ENCODE data around the gene CDH13.

CDH13 gene

GRCh38 chr16:83348991-83349390 is 722.2 kb downstream of the CDH13 start:
- no peak overlapping the region for H3K4me3 ChIP-seq (ENCODE audit: low read length)
- H3K4me1 ChIP-seq (ENCODE audit: control insufficient read depth, insufficient read depth, low read length): no peaks in the 10 kb centered on the region

GRCh38 chr16:83350481-83350880 is 723.7 kb downstream of the CDH13 start:
- no peak overlapping the region for H3K4me3 ChIP-seq (ENCODE audit: low read length)
- H3K9ac ChIP-seq (ENCODE audit: low read length): no peak overlapping the region
- no peaks in the 10 kb centered on the region for H3K4me1 ChIP-seq (ENCODE audit: control insufficient read depth, insufficient read depth, low read length)
- no peaks in the 10 kb centered on the region for H3K27me3 ChIP-seq (replicated peaks; ENCODE audit: control insufficient read depth, insufficient read depth, low read length)
- H3K9me3 ChIP-seq (ENCODE audit: control insufficient read depth, low read length): no peaks in the 10 kb centered on the region
- no peak for DNase-seq (ENCODE audit: low read depth)
- no peaks in the 10 kb centered on the region for H3K36me3 ChIP-seq (ENCODE audit: control insufficient read depth, insufficient read depth, low read length, severe bottlenecking)

More at GRCh38 chr16:83348991-83349390, 722.2 kb downstream of the CDH13 start:
- Histone ChIP-seq H3K36me3 (ENCODE audit: control insufficient read depth, insufficient read depth, low read length, severe bottlenecking) (no peaks in the 10 kb centered on the region), H3K9me3 (ENCODE audit: control insufficient read depth, low read length) (no peaks in the 10 kb centered on the region), H3K9ac (ENCODE audit: low read length) (no peak overlapping the region), H3K27me3 (replicated peaks; ENCODE audit: control insufficient read depth, insufficient read depth, low read length) (no peaks in the 10 kb centered on the region)
- no peak for DNase-seq (ENCODE audit: low read depth)

GRCh38 chr16:83351846-83352245 is 725.1 kb downstream of the CDH13 start:
- no peaks in the 10 kb centered on the region for H3K9me3 ChIP-seq (ENCODE audit: control insufficient read depth, low read length)
- no peaks in the 10 kb centered on the region for H3K36me3 ChIP-seq (ENCODE audit: control insufficient read depth, insufficient read depth, low read length, severe bottlenecking)
- no peak overlapping the region for H3K9ac ChIP-seq (ENCODE audit: low read length)
- no peak overlapping the region for H3K4me3 ChIP-seq (ENCODE audit: low read length)
- no peak for DNase-seq (ENCODE audit: low read depth)
- no peaks in the 10 kb centered on the region for H3K27me3 ChIP-seq (replicated peaks; ENCODE audit: control insufficient read depth, insufficient read depth, low read length)
- no peaks in the 10 kb centered on the region for H3K4me1 ChIP-seq (ENCODE audit: control insufficient read depth, insufficient read depth, low read length)

DNA sequence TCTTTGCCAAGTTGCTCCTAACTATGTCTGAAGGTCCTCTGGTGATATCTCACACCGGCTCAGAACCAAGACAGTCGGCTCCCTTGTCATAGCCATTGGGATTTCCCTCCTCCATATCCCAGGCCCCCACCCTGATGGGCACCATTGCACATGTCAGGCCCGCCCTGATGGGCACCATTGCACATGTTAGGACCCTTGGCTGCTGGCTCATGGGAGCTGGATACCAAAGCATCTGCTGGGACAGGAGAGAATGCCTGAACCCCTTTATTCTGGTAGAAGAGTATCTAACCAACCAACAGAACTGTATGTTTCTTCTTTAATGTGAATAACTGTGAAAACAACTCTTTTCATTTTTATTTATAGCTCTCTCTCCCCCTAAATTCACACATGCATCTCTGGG is 726.5 kb downstream of the CDH13 start:
- no peak for DNase-seq (ENCODE audit: low read depth)
- Histone ChIP-seq H3K9me3 (ENCODE audit: control insufficient read depth, low read length) (no peaks in the 10 kb centered on the region), H3K4me3 (ENCODE audit: low read length) (no peak overlapping the region), H3K27me3 (replicated peaks; ENCODE audit: control insufficient read depth, insufficient read depth, low read length) (no peaks in the 10 kb centered on the region), H3K4me1 (ENCODE audit: control insufficient read depth, insufficient read depth, low read length) (no peaks in the 10 kb centered on the region), H3K9ac (ENCODE audit: low read length) (no peak overlapping the region), H3K36me3 (ENCODE audit: control insufficient read depth, insufficient read depth, low read length, severe bottlenecking) (no peaks in the 10 kb centered on the region)

GRCh38 chr16:83354015-83354414 is 727.2 kb downstream of the CDH13 start:
- H3K27me3 ChIP-seq (replicated peaks; ENCODE audit: control insufficient read depth, insufficient read depth, low read length): no peaks in the 10 kb centered on the region
- no peak overlapping the region for H3K9ac ChIP-seq (ENCODE audit: low read length)
- H3K4me1 ChIP-seq (ENCODE audit: control insufficient read depth, insufficient read depth, low read length): no peaks in the 10 kb centered on the region
- no peaks in the 10 kb centered on the region for H3K9me3 ChIP-seq (ENCODE audit: control insufficient read depth, low read length)
- no peaks in the 10 kb centered on the region for H3K36me3 ChIP-seq (ENCODE audit: control insufficient read depth, insufficient read depth, low read length, severe bottlenecking)
- no peak overlapping the region for H3K4me3 ChIP-seq (ENCODE audit: low read length)
- no peak for DNase-seq (ENCODE audit: low read depth)

GRCh38 chr16:83355570-83356218 is 728.9 kb downstream of the CDH13 start:
- Histone ChIP-seq H3K36me3 (ENCODE audit: control insufficient read depth, insufficient read depth, low read length, severe bottlenecking) (no peaks in the 10 kb centered on the region), H3K9ac (ENCODE audit: low read length) (no peak overlapping the region), H3K9me3 (ENCODE audit: control insufficient read depth, low read length) (no peaks in the 10 kb centered on the region), H3K4me3 (ENCODE audit: low read length) (no peak overlapping the region), H3K4me1 (ENCODE audit: control insufficient read depth, insufficient read depth, low read length) (no peaks in the 10 kb centered on the region), H3K27me3 (replicated peaks; ENCODE audit: control insufficient read depth, insufficient read depth, low read length) (no peaks in the 10 kb centered on the region)
- no peak for DNase-seq (ENCODE audit: low read depth)

- no peaks in the 10 kb centered on the region for H3K36me3 ChIP-seq (ENCODE audit: control insufficient read depth, insufficient read depth, low read length, severe bottlenecking)
- H3K9me3 ChIP-seq (ENCODE audit: control insufficient read depth, low read length): no peaks in the 10 kb centered on the region
- H3K4me1 ChIP-seq (ENCODE audit: control insufficient read depth, insufficient read depth, low read length): no peaks in the 10 kb centered on the region
- H3K9ac ChIP-seq (ENCODE audit: low read length): no peak overlapping the region
- peak; percentile 87 for DNase-seq (ENCODE audit: low read depth)
- no peak overlapping the region for H3K4me3 ChIP-seq (ENCODE audit: low read length)
- no peaks in the 10 kb centered on the region for H3K27me3 ChIP-seq (replicated peaks; ENCODE audit: control insufficient read depth, insufficient read depth, low read length)
These were observed 729.5 kb downstream of the CDH13 start for GRCh38 chr16:83356266-83356665.

GRCh38 chr16:83356986-83357385 is 730.2 kb downstream of the CDH13 start:
- H3K9ac ChIP-seq (ENCODE audit: low read length): no peak overlapping the region

GRCh38 chr16:83363521-83363920 is 736.8 kb downstream of the CDH13 start:
- Histone ChIP-seq H3K4me3 (ENCODE audit: low read length) (no peak overlapping the region), H3K4me1 (ENCODE audit: control insufficient read depth, insufficient read depth, low read length) (peaks cover 9% of the 10 kb centered on the region), H3K36me3 (ENCODE audit: control insufficient read depth, insufficient read depth, low read length, severe bottlenecking) (no peaks in the 10 kb centered on the region), H3K9me3 (ENCODE audit: control insufficient read depth, low read length) (no peaks in the 10 kb centered on the region), H3K27me3 (replicated peaks; ENCODE audit: control insufficient read depth, insufficient read depth, low read length) (no peaks in the 10 kb centered on the region), H3K9ac (ENCODE audit: low read length) (no peak overlapping the region)
- DNase-seq (ENCODE audit: low read depth): no peak

More at GRCh38 chr16:83356986-83357385, 730.2 kb downstream of the CDH13 start:
- no peaks in the 10 kb centered on the region for H3K4me1 ChIP-seq (ENCODE audit: control insufficient read depth, insufficient read depth, low read length)
- no peak for DNase-seq (ENCODE audit: low read depth)
- H3K4me3 ChIP-seq (ENCODE audit: low read length): no peak overlapping the region
- H3K9me3 ChIP-seq (ENCODE audit: control insufficient read depth, low read length): no peaks in the 10 kb centered on the region
- no peaks in the 10 kb centered on the region for H3K36me3 ChIP-seq (ENCODE audit: control insufficient read depth, insufficient read depth, low read length, severe bottlenecking)
- no peaks in the 10 kb centered on the region for H3K27me3 ChIP-seq (replicated peaks; ENCODE audit: control insufficient read depth, insufficient read depth, low read length)

DNA sequence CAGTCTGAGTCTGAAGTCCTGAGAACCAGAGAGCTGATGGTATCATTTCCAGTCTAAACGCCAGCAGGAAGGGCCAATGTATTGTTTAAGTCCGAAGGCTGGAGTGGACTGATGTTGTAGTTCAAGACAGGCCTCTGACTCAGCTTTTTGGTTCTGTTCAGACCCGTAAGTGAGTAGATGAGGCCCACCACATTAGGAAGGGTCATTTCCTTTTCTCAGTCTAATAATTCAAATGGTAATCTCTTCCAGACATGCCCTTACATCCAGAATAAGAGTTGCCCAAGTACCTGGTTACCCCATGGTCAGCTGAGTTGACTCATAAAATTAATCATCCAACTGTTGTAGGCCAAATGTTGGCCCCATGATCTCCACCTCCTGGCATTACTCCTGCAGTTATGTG is 738.4 kb downstream of the CDH13 start:
- no peak overlapping the region for H3K4me3 ChIP-seq (ENCODE audit: low read length)
- no peak for DNase-seq (ENCODE audit: low read depth)
- H3K9ac ChIP-seq (ENCODE audit: low read length): no peak overlapping the region
- peaks cover 9% of the 10 kb centered on the region for H3K4me1 ChIP-seq (ENCODE audit: control insufficient read depth, insufficient read depth, low read length)
- no peaks in the 10 kb centered on the region for H3K36me3 ChIP-seq (ENCODE audit: control insufficient read depth, insufficient read depth, low read length, severe bottlenecking)
- no peaks in the 10 kb centered on the region for H3K27me3 ChIP-seq (replicated peaks; ENCODE audit: control insufficient read depth, insufficient read depth, low read length)
- H3K9me3 ChIP-seq (ENCODE audit: control insufficient read depth, low read length): no peaks in the 10 kb centered on the region

DNA sequence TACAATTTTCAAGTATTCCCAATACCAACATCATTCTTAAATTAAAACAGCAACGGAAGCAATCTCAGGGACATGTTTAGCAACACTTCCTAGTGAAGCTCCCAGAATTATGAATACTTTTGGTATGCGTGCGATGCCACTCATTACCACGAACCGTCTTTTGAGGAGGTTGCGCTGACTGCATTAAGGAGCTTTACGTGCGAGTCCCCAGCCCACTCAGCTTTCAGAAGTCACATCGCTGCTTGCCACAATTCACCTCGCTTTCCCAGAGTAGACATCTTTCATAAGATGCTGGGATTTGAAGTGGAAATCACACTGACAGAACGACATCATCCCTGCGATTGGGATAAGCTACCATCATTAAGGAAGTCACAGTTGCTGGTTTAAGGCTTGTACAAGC is 739.5 kb downstream of the CDH13 start:
- no peaks in the 10 kb centered on the region for H3K36me3 ChIP-seq (ENCODE audit: control insufficient read depth, insufficient read depth, low read length, severe bottlenecking)
- no peak overlapping the region for H3K4me3 ChIP-seq (ENCODE audit: low read length)

GRCh38 chr16:83374979-83375378 is 748.2 kb downstream of the CDH13 start:
- Histone ChIP-seq H3K36me3 (ENCODE audit: control insufficient read depth, insufficient read depth, low read length, severe bottlenecking) (no peaks in the 10 kb centered on the region), H3K9ac (ENCODE audit: low read length) (no peak overlapping the region), H3K4me1 (ENCODE audit: control insufficient read depth, insufficient read depth, low read length) (no peaks in the 10 kb centered on the region), H3K4me3 (ENCODE audit: low read length) (no peak overlapping the region), H3K9me3 (ENCODE audit: control insufficient read depth, low read length) (no peaks in the 10 kb centered on the region), H3K27me3 (replicated peaks; ENCODE audit: control insufficient read depth, insufficient read depth, low read length) (no peaks in the 10 kb centered on the region)
- DNase-seq (ENCODE audit: low read depth): no peak

More for the DNA sequence above, 739.5 kb downstream of the CDH13 start:
- Histone ChIP-seq H3K27me3 (replicated peaks; ENCODE audit: control insufficient read depth, insufficient read depth, low read length) (no peaks in the 10 kb centered on the region), H3K9ac (ENCODE audit: low read length) (no peak overlapping the region), H3K4me1 (ENCODE audit: control insufficient read depth, insufficient read depth, low read length) (peaks cover 9% of the 10 kb centered on the region), H3K9me3 (ENCODE audit: control insufficient read depth, low read length) (no peaks in the 10 kb centered on the region)
- no peak for DNase-seq (ENCODE audit: low read depth)

Data from adipocyte (in vitro differentiated cells).